Measurements from ENCODE around the gene CRIP2. TPM values are rescaled to one million over a fixed set of nuclear protein-coding genes. Genes with fewer than 3 reads are reported as not detected.

The CRIP2 gene
- polyA plus RNA-seq, 1 experiment, result 28.2 TPM

DNA sequence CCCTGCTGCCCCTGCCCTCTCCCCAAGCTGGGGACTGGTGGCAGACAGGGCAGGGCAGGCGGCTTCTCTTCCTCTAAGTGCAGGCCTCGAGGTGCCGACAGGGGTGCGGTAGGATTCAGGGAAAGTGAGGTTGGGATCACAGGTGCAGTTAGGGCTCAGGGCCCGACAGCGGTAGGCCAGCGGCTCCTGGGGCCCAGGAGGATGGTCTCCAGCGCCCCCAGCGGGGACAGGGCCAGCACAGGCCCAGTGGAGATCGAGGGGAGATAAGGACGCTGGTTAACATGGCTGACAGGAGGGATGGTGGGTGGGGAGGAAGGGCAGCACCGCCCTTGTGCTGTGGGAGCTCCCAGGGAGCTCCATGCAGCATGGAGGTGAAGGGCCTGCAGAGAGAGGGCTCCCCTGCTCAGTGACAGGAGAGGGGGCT lies 11.1 kb downstream of the CRIP2 start:
- H3K9me3 ChIP-seq (ENCODE audit: control insufficient read depth, insufficient read depth, low read length), result no peaks in the 10 kb centered on the region; the same call in 1 of the 2 replicates
- H3K27me3 ChIP-seq (ENCODE audit: control insufficient read depth, insufficient read depth, low read length), result peaks cover 27% of the 10 kb centered on the region
- DNase-seq (ENCODE audit: low read depth, low spot score), result no peak
- TF ChIP-seq, protein P1, sequence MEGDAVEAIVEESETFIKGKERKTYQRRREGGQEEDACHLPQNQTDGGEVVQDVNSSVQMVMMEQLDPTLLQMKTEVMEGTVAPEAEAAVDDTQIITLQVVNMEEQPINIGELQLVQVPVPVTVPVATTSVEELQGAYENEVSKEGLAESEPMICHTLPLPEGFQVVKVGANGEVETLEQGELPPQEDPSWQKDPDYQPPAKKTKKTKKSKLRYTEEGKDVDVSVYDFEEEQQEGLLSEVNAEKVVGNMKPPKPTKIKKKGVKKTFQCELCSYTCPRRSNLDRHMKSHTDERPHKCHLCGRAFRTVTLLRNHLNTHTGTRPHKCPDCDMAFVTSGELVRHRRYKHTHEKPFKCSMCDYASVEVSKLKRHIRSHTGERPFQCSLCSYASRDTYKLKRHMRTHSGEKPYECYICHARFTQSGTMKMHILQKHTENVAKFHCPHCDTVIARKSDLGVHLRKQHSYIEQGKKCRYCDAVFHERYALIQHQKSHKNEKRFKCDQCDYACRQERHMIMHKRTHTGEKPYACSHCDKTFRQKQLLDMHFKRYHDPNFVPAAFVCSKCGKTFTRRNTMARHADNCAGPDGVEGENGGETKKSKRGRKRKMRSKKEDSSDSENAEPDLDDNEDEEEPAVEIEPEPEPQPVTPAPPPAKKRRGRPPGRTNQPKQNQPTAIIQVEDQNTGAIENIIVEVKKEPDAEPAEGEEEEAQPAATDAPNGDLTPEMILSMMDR (IDR thresholded peaks at IDR 0.05; ENCODE audit: low read depth, low read length), result no peak; the same call in 1 of the 2 replicates
- H3K4me3 ChIP-seq (ENCODE audit: low read depth, low read length), result no peak overlapping the region
- ChIA-PET POLR2A (no interaction called here), CTCF (no interaction called here)
- no peak overlapping the region for H3K27ac ChIP-seq (ENCODE audit: low read depth, low read length)

DNA sequence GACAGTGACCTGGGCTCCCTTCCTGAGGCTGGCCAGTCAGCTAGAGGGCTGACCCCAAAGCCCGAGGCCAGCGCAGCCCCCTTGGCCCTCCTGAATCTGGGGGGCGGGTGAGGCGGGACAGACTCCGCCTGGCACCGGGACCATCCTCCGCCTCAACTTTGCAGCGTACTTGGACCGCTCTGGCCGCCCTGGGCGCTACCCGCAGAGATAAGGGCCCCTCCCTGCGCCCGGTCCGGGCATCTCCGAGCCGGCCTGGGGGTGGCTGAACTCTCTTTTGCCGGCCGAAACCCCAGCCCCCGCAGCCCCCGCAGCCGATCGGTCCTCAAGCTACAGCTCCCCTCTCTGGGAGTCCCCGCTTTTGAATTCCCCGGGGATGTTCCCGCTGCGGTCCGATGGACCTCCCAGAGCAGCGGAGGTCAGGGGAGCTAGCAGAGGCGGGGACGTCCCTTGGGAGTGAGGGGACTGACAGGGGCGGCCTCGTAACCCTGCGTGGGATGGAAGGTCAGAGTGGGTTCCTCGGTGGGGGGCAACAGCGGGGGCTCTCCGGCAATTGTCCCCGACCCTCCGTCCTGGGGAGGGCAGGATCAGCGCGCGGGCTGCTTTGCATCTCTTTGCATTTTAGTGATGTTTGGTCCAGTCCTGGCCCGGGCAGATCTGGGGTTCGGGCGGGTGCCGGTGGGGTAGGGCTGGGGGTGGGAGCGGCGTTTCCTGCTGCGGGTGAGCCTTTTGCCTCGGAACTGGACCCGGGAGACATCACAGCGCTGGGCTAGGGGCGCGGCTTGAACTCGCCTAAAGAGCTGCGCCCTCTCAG lies 11.7 kb downstream of the CRIP2 start, which contains the start of gene CRIP1:
CRIP1 (plus strand) TSS at position 724 of the 811 bp plus-strand sequence. CDS start 374 bp downstream, outside the sequence.
- no peaks in the 10 kb centered on the region; the same call in 1 of the 2 replicates for H3K9me3 ChIP-seq (ENCODE audit: control insufficient read depth, insufficient read depth, low read length)
- H3K4me3 ChIP-seq (ENCODE audit: low read depth, low read length), result no peak within 1 kb of the TSS
- ChIA-PET POLR2A (no interaction called here), CTCF (interaction anchor here (0.5 kb wide), 1 partner anchor 42 kb away, joined by 3 read pairs; no protein-coding TSS in a partner anchor)
- H3K27ac ChIP-seq (ENCODE audit: low read depth, low read length), result no peak within 1 kb of the TSS
- DNase-seq (ENCODE audit: low read depth, low spot score), result no peak
- TF ChIP-seq, protein P1 (IDR thresholded peaks at IDR 0.05; ENCODE audit: low read depth, low read length), result no peak
- H3K27me3 ChIP-seq (ENCODE audit: control insufficient read depth, insufficient read depth, low read length), result peaks cover 27% of the 10 kb centered on the region

DNA sequence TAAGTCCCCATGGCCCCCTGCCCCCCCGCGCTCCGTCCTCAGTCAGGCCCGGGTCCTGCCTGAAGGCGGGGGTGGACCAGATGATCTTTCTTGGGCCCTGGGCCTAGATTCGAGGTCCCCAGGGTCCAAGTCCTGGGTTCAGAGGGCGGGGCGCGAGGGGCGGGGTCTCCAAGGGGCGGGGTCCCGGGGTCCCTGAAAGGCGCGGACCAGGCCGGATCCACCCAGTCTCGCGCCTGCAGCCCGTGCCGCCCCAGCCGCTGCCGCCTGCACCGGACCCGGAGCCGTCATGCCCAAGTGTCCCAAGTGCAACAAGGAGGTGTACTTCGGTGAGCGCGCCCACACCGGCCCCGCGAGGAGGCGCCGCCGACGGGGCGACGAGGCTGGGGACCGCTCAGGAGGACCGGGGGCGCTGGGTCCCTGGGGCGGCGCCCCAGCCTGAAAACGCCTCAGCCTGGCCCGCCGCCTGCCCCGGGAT lies 12.4 kb downstream of the CRIP2 start:
- no peak overlapping the region for H3K4me3 ChIP-seq (ENCODE audit: low read depth, low read length)
- TF ChIP-seq, protein P1 (IDR thresholded peaks at IDR 0.05; ENCODE audit: low read depth, low read length), result no peak
- ChIA-PET POLR2A (no interaction called here), CTCF (interaction anchor here (0.5 kb wide), 1 partner anchor 41 kb away, joined by 3 read pairs; no protein-coding TSS in a partner anchor)
- no peaks in the 10 kb centered on the region; the same call in 1 of the 2 replicates for H3K9me3 ChIP-seq (ENCODE audit: control insufficient read depth, insufficient read depth, low read length)
- no peak overlapping the region for H3K27ac ChIP-seq (ENCODE audit: low read depth, low read length)
- DNase-seq (ENCODE audit: low read depth, low spot score), result no peak
- H3K27me3 ChIP-seq (ENCODE audit: control insufficient read depth, insufficient read depth, low read length), result peaks cover 27% of the 10 kb centered on the region

DNA sequence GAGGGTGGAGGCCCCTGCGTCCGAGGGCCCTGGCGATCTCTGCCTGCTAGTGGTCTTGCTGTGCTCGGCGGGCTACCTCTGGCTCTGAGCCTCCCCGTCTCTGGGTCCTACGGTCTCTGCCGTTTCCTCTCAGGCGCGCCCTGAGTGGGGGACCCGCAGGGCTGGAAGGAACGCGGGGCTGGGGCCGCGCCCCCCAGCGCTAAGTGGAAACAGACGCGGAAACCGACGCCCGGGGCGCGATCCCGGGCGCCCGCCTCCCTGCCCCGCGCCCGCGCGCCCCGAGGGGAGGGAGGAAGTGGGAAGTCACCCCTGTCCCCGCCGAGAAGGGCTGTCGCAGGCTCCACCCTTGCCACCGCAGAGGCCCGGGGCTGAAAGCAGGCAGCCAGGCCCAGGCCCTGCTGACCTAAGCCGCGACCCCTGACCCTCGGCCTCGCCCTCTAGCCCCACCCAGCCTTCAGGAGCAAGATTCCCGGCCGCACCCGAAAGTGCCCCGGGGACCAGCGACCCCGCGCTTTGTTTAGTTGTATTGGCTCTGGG lies 12.9 kb downstream of the CRIP2 start:
- POLR2A ChIA-PET, result no interaction called here

More for the DNA sequence above, 12.9 kb downstream of the CRIP2 start:
- TF ChIP-seq, protein P1 (IDR thresholded peaks at IDR 0.05; ENCODE audit: low read depth, low read length), result no peak
- no peak for DNase-seq (ENCODE audit: low read depth, low spot score)
- Histone ChIP-seq H3K4me3 (ENCODE audit: low read depth, low read length) (no peak overlapping the region), H3K9me3 (ENCODE audit: control insufficient read depth, insufficient read depth, low read length) (no peaks in the 10 kb centered on the region; the same call in 1 of the 2 replicates), H3K27me3 (ENCODE audit: control insufficient read depth, insufficient read depth, low read length) (peaks cover 27% of the 10 kb centered on the region), H3K27ac (ENCODE audit: low read depth, low read length) (no peak overlapping the region)
- CTCF ChIA-PET, result interaction anchor here (0.5 kb wide), 1 partner anchor 41 kb away, joined by 3 read pairs; no protein-coding TSS in a partner anchor
